K562 treated with DMSO at 1 percent for 12 hours (cell line): ENCODE measurements around the gene CYP26A1. TPM values are rescaled to one million over a fixed set of nuclear protein-coding genes. Genes with fewer than 3 reads are reported as not detected.

Source experiments
- total RNA-seq: library from RNA; unstranded; fragments of 300-600 nt; gene quantifications from 2 replicates; pipeline ENCODE4 v1.2.3, GENCODE V29; 2022; ENCODE audit not compliant: insufficient read depth

CYP26A1 gene
- 3.9 and 7.4 TPM in 2 replicates for total RNA-seq

GRCh38 chr10:93073539-93074146, at the start of gene CYP26A1:
TSS of gene CYP26A1 (plus strand) at chr10:93073893. CDS start at chr10:93073935, 42 bp downstream.

GRCh38 chr10:93059975-93060886, 13.5 kb upstream of the CYP26A1 start, which contains the start of gene CYP26C1:
TSS of gene CYP26C1 (plus strand) at chr10:93060798. CDS start at chr10:93061264, 466 bp downstream.

Other genes with a start within 250 kb of the CYP26A1 start
- gene EXOC6, start 225.4 kb upstream of the CYP26A1 start, total RNA-seq: 7.0 and 66.1 TPM in 2 replicates
- not detected in 2 replicates for gene CYP26C1, start 13.1 kb upstream of the CYP26A1 start, total RNA-seq